ENCODE measurements around the gene PCSK9. TPM values are rescaled to one million over a fixed set of nuclear protein-coding genes. Genes with fewer than 3 reads are reported as not detected.

PCSK9 gene
- total and polyA plus RNA-seq, 2 donors: 0.05 to 0.09 TPM

GRCh38 chr1:54996359-54996868, 42.9 kb upstream of the PCSK9 start:
- Histone ChIP-seq H3K27me3 (ENCODE audit: control insufficient read depth in 2 of 2, insufficient read depth in 1 of 2, low read length in 1 of 2) (peaks cover 24 to 72% of the 10 kb centered on the region in 2 donors), H3K27ac (ENCODE audit: low read depth in 1 of 2, low read length in 1 of 2) (no peak overlapping the region), H3K4me1 (ENCODE audit: control insufficient read depth in 2 of 2, insufficient read depth in 2 of 2, low read length in 2 of 2) (no peaks in the 10 kb centered on the region), H3K9me3 (ENCODE audit: control insufficient read depth in 2 of 2, insufficient read depth in 1 of 2, low read length in 1 of 2) (no peaks in the 10 kb centered on the region), H3K36me3 (ENCODE audit: control insufficient read depth in 2 of 2, insufficient read depth in 2 of 2, low read length in 1 of 2) (no peaks in the 10 kb centered on the region), H3K4me3 (ENCODE audit: low read length in 2 of 2) (no peak overlapping the region)
- peak; percentile 9 to 72 (median 39) for DNase-seq (ENCODE audit: low read depth in 6 of 9, low spot score in 9 of 9)
- WGBS: 6% methylated on average over 23 of the region's 23 CpGs

- 13% methylated on average over 46 of the region's 46 CpGs for whole genome bisulfite sequencing
- H3K36me3 ChIP-seq (ENCODE audit: control insufficient read depth in 2 of 2, insufficient read depth in 2 of 2, low read length in 1 of 2): no peaks in the 10 kb centered on the region
- H3K9me3 ChIP-seq (ENCODE audit: control insufficient read depth in 2 of 2, insufficient read depth in 1 of 2, low read length in 1 of 2): no peaks in the 10 kb centered on the region
- no peak overlapping the region for H3K4me3 ChIP-seq (ENCODE audit: low read length in 2 of 2)
- H3K27ac ChIP-seq (ENCODE audit: low read depth in 1 of 2, low read length in 1 of 2): no peak overlapping the region
- H3K4me1 ChIP-seq (ENCODE audit: control insufficient read depth in 2 of 2, insufficient read depth in 2 of 2, low read length in 2 of 2): no peaks in the 10 kb centered on the region
- peaks cover 24 to 69% of the 10 kb centered on the region in 2 donors for H3K27me3 ChIP-seq (ENCODE audit: control insufficient read depth in 2 of 2, insufficient read depth in 1 of 2, low read length in 1 of 2)
- DNase-seq (ENCODE audit: low read depth in 6 of 9, low spot score in 9 of 9): no peak
Observed at GRCh38 chr1:54996869-54997710, 42.3 kb upstream of the PCSK9 start.

GRCh38 chr1:54997711-54997986, 41.7 kb upstream of the PCSK9 start:
- Histone ChIP-seq H3K27me3 (ENCODE audit: control insufficient read depth in 2 of 2, insufficient read depth in 1 of 2, low read length in 1 of 2) (peaks cover 24 to 67% of the 10 kb centered on the region in 2 donors), H3K9me3 (ENCODE audit: control insufficient read depth in 2 of 2, insufficient read depth in 1 of 2, low read length in 1 of 2) (no peaks in the 10 kb centered on the region), H3K4me1 (ENCODE audit: control insufficient read depth in 2 of 2, insufficient read depth in 2 of 2, low read length in 2 of 2) (no peaks in the 10 kb centered on the region), H3K36me3 (ENCODE audit: control insufficient read depth in 2 of 2, insufficient read depth in 2 of 2, low read length in 1 of 2) (no peaks in the 10 kb centered on the region), H3K4me3 (ENCODE audit: low read length in 2 of 2) (no peak overlapping the region), H3K27ac (ENCODE audit: low read depth in 1 of 2, low read length in 1 of 2) (no peak overlapping the region)
- WGBS: 68% methylated on average over 6 of the region's 6 CpGs
- no peak for DNase-seq (ENCODE audit: low read depth in 6 of 9, low spot score in 9 of 9)

DNA sequence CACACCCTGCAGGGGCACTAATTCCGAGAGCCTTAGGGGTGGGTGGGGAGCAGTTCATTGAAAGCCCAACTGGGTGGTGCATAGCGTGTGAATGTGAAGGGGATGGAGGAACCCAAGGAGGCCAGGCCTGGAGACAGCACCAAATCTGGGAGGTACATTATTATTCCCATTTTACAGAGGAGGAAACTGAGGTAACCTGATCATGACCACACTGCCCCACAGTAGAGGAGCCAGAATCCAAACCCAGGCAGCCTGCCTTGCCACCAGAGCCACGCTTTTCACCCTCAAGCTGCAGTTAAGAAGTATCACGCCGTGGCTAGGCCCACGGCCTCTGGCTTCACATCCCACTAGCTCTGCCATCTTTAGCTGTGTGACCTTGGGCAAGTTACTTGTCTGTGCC, 41.2 kb upstream of the PCSK9 start:
- no peaks in the 10 kb centered on the region for H3K36me3 ChIP-seq (ENCODE audit: control insufficient read depth in 2 of 2, insufficient read depth in 2 of 2, low read length in 1 of 2)
- no peak overlapping the region for H3K27ac ChIP-seq (ENCODE audit: low read depth in 1 of 2, low read length in 1 of 2)
- DNase-seq (ENCODE audit: low read depth in 6 of 9, low spot score in 9 of 9): no peak
- H3K9me3 ChIP-seq (ENCODE audit: control insufficient read depth in 2 of 2, insufficient read depth in 1 of 2, low read length in 1 of 2): no peaks in the 10 kb centered on the region
- 92% methylated on average over 6 of the region's 6 CpGs for WGBS
- peaks cover 24 to 67% of the 10 kb centered on the region in 2 donors for H3K27me3 ChIP-seq (ENCODE audit: control insufficient read depth in 2 of 2, insufficient read depth in 1 of 2, low read length in 1 of 2)
- H3K4me3 ChIP-seq (ENCODE audit: low read length in 2 of 2): no peak overlapping the region
- H3K4me1 ChIP-seq (ENCODE audit: control insufficient read depth in 2 of 2, insufficient read depth in 2 of 2, low read length in 2 of 2): no peaks in the 10 kb centered on the region

GRCh38 chr1:54998677-54999076, 40.7 kb upstream of the PCSK9 start, which contains the start of gene BSND:
BSND (plus strand) TSS chr1:54998933; CDS start chr1:54999187, 254 bp downstream.
- no peak for DNase-seq (ENCODE audit: low read depth in 6 of 9, low spot score in 9 of 9)
- WGBS: 84% methylated on average over 7 of the region's 7 CpGs
- no peaks in the 10 kb centered on the region for H3K36me3 ChIP-seq (ENCODE audit: control insufficient read depth in 2 of 2, insufficient read depth in 2 of 2, low read length in 1 of 2)

DNA sequence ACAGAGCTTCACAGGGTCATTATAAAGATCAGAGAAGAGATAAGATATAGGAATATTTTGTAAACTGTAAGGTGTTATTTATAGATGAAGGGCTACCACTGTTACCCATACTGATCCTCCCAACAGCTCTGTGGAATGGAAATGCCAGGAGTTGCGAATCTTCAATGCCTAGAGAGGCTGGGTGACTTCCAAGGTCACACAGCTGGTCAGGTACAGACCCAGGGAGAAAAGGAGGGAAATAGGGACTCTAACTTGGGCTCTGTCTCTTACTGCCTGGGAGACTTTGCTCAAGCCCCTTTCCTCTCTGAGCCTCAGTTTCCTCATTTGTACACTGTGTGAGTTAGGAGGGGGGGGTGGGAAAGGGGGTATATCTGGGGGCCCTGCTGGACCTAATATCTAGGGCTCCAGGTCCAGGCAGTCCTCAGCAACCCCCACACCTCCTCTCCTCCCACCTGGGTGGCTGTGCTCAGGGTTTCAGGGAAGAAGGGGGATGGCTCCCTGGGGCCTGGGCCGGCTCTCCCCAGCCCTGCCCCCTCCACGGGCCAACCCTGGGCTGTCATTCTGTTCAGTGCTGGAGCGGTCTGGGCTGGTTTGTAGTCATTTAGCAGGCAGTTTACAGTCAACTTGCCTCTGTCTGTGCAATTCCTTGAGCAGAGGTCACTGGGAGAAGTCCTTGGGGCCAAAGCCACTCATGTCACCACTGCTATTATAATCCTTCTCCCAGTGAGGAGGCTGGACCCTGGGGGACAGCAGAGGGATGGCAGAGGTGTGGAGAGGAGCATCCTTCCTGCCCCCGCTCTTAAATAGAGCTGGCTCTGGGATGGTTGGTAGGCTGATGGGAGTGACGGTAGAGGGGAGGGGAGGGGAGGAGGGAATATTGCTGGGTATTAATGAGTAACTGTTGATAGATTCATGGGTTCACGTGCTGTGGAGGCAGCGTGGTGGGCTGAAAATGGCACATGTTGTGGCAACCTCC, 39.0 kb upstream of the PCSK9 start:
- Histone ChIP-seq H3K27ac (ENCODE audit: low read depth in 1 of 2, low read length in 1 of 2) (no peak overlapping the region), H3K27me3 (ENCODE audit: control insufficient read depth in 2 of 2, insufficient read depth in 1 of 2, low read length in 1 of 2) (peaks cover 24 to 53% of the 10 kb centered on the region in 2 donors), H3K4me3 (ENCODE audit: low read length in 2 of 2) (no peak overlapping the region), H3K9me3 (ENCODE audit: control insufficient read depth in 2 of 2, insufficient read depth in 1 of 2, low read length in 1 of 2) (no peaks in the 10 kb centered on the region), H3K4me1 (ENCODE audit: control insufficient read depth in 2 of 2, insufficient read depth in 2 of 2, low read length in 2 of 2) (no peaks in the 10 kb centered on the region), H3K36me3 (ENCODE audit: control insufficient read depth in 2 of 2, insufficient read depth in 2 of 2, low read length in 1 of 2) (no peaks in the 10 kb centered on the region)
- WGBS: 89% methylated on average over 8 of the region's 8 CpGs
- DNase-seq (ENCODE audit: low read depth in 6 of 9, low spot score in 9 of 9): no peak

More at GRCh38 chr1:54998677-54999076, 40.7 kb upstream of the PCSK9 start, which contains the start of gene BSND:
- H3K9me3 ChIP-seq (ENCODE audit: control insufficient read depth in 2 of 2, insufficient read depth in 1 of 2, low read length in 1 of 2): no peaks in the 10 kb centered on the region
- H3K4me3 ChIP-seq (ENCODE audit: low read length in 2 of 2): no peak within 1 kb of the TSS
- peaks cover 24 to 67% of the 10 kb centered on the region in 2 donors for H3K27me3 ChIP-seq (ENCODE audit: control insufficient read depth in 2 of 2, insufficient read depth in 1 of 2, low read length in 1 of 2)
- no peaks in the 10 kb centered on the region for H3K4me1 ChIP-seq (ENCODE audit: control insufficient read depth in 2 of 2, insufficient read depth in 2 of 2, low read length in 2 of 2)
- no peak within 1 kb of the TSS for H3K27ac ChIP-seq (ENCODE audit: low read depth in 1 of 2, low read length in 1 of 2)

DNA sequence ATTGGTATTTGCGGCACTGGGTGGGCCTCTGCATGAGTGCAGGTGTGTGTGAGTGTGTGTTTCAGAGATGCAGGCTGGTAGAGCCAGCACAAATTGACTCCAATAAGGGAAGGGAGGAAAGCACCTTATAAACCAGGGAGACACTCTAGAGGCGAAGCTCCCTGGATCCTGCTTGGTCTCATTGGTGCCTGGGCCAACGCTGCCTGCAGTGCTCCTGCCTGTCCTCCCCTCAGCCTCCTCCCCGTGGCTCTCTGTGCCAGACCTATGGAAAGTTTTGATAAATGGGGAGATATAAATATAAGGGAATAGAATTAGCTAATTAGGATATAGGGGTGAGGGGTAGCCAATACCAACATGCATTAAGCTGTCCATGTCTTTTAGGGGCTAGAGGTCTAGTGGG, 38.0 kb upstream of the PCSK9 start:
- WGBS: 94% methylated on average over 4 of the region's 4 CpGs
- Histone ChIP-seq H3K27ac (ENCODE audit: low read depth in 1 of 2, low read length in 1 of 2) (no peak overlapping the region), H3K36me3 (ENCODE audit: control insufficient read depth in 2 of 2, insufficient read depth in 2 of 2, low read length in 1 of 2) (no peaks in the 10 kb centered on the region)

GRCh38 chr1:55002686-55003085, 36.7 kb upstream of the PCSK9 start:
- WGBS: 52% methylated on average over 2 of the region's 2 CpGs
- Histone ChIP-seq H3K36me3 (ENCODE audit: control insufficient read depth in 2 of 2, insufficient read depth in 2 of 2, low read length in 1 of 2) (no peaks in the 10 kb centered on the region), H3K27me3 (ENCODE audit: control insufficient read depth in 2 of 2, insufficient read depth in 1 of 2, low read length in 1 of 2) (peaks cover 9 to 31% of the 10 kb centered on the region in 2 donors), H3K4me3 (ENCODE audit: low read length in 2 of 2) (no peak overlapping the region), H3K9me3 (ENCODE audit: control insufficient read depth in 2 of 2, insufficient read depth in 1 of 2, low read length in 1 of 2) (no peaks in the 10 kb centered on the region), H3K4me1 (ENCODE audit: control insufficient read depth in 2 of 2, insufficient read depth in 2 of 2, low read length in 2 of 2) (no peaks in the 10 kb centered on the region), H3K27ac (ENCODE audit: low read depth in 1 of 2, low read length in 1 of 2) (no peak overlapping the region)
- DNase-seq (ENCODE audit: low read depth in 6 of 9, low spot score in 9 of 9): no peak

More for the DNA sequence above, 38.0 kb upstream of the PCSK9 start:
- Histone ChIP-seq H3K4me1 (ENCODE audit: control insufficient read depth in 2 of 2, insufficient read depth in 2 of 2, low read length in 2 of 2) (no peaks in the 10 kb centered on the region), H3K4me3 (ENCODE audit: low read length in 2 of 2) (no peak overlapping the region), H3K9me3 (ENCODE audit: control insufficient read depth in 2 of 2, insufficient read depth in 1 of 2, low read length in 1 of 2) (no peaks in the 10 kb centered on the region), H3K27me3 (ENCODE audit: control insufficient read depth in 2 of 2, insufficient read depth in 1 of 2, low read length in 1 of 2) (peaks cover 20 to 44% of the 10 kb centered on the region in 2 donors)
- DNase-seq (ENCODE audit: low read depth in 6 of 9, low spot score in 9 of 9): no peak

Data from thymus (tissue), 11 donors.